Activated naive CD8-positive, alpha-beta T cell treated with anti-CD3 and anti-CD28 coated beads for 36 hours (primary cell): Measurements from ENCODE around the gene CHRD. TPM values are rescaled to one million over a fixed set of nuclear protein-coding genes. Genes with fewer than 3 reads are reported as not detected.

ENCODE experiments used
- DNase-seq: peaks from one replicate; pipeline ENCODE4 v3.0.0; 2021
- H3K27ac Mint-ChIP-seq: one replicate; pipeline ENCODE4 v1.8.0; 2022; ENCODE audit warnings: mild to moderate bottlenecking, moderate library complexity, mixed read lengths
- H3K27me3 Mint-ChIP-seq: one replicate; pipeline ENCODE4 v1.8.0; 2022; ENCODE audit warnings: mild to moderate bottlenecking, mixed read lengths
- H3K36me3 Mint-ChIP-seq: one replicate; pipeline ENCODE4 v1.8.0; 2021; ENCODE audit warnings: mild to moderate bottlenecking, mixed read lengths
- H3K4me1 Mint-ChIP-seq: one replicate; pipeline ENCODE4 v1.8.0; 2021; ENCODE audit warnings: mixed read lengths
- H3K4me3 Mint-ChIP-seq: one replicate; pipeline ENCODE4 v1.8.0; 2022; ENCODE audit warnings: mild to moderate bottlenecking, moderate library complexity, mixed read lengths
- H3K9me3 Mint-ChIP-seq: one replicate; pipeline ENCODE4 v1.8.0; 2022; ENCODE audit warnings: mixed read lengths
- total RNA-seq, 2 experiments: library from RNA; stranded (reverse); gene quantifications; one replicate each; pipeline ENCODE4 v1.2.3, GENCODE V29; 2021

Gene CHRD
- total RNA-seq, 2 experiments from 2014 or later = not detected

- H3K9me3 Mint-ChIP-seq = no peaks in the 10 kb centered on the region
- no peak overlapping the region for H3K4me3 Mint-ChIP-seq
- peaks cover 5% of the 10 kb centered on the region for H3K36me3 Mint-ChIP-seq
- DNase-seq = peak; percentile 45
- no peaks in the 10 kb centered on the region for H3K27me3 Mint-ChIP-seq
- no peaks in the 10 kb centered on the region for H3K4me1 Mint-ChIP-seq
- no peak overlapping the region for H3K27ac Mint-ChIP-seq
Measured at GRCh38 chr3:184354121-184354728, 25.6 kb upstream of the CHRD start.

GRCh38 chr3:184354754-184355153 is 25.1 kb upstream of the CHRD start:
- DNase-seq = no peak
- H3K36me3 Mint-ChIP-seq = peaks cover 5% of the 10 kb centered on the region
- no peaks in the 10 kb centered on the region for H3K4me1 Mint-ChIP-seq
- no peaks in the 10 kb centered on the region for H3K27me3 Mint-ChIP-seq
- H3K9me3 Mint-ChIP-seq = no peaks in the 10 kb centered on the region
- H3K27ac Mint-ChIP-seq = no peak overlapping the region
- no peak overlapping the region for H3K4me3 Mint-ChIP-seq

DNA sequence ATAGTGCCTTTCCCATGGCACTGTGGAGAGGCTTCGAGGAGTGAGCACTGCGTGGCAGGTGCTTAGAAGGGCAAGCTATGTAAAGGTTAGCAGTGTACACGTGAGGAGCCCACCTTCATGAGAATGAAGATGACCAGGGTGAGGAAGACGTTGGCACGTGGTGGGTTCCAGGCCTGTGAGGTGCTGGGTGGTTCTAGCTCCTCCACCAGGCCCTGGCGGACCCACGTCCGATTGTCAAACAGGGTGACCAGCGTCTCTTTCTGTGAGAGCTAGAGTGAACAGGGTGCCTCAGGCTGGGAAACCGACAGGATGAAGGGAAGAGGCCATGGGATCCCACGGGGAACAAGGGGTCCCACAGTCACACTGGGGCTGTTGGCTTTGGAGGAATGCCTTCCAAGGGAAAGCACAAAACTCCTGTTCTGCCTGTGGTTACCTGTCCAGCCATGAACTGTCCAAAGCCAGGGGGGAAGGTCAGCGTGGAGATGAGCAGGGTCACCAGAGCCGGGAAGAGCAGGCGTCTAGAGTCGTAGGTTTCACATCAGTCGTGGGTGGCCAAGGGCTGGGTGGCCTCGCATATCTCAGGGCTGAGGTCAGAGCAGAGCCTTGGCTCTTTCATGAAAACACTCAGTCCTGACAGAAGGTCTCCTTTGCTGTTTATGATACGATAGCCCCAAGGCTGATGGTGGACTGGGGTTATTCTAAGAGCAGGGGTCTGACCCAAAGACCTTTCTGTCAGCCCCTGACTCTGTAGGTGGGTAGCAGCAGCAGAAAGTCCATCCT is 24.4 kb upstream of the CHRD start:
- Mint-ChIP-seq H3K4me1 (peaks cover 6% of the 10 kb centered on the region), H3K9me3 (no peaks in the 10 kb centered on the region), H3K27ac (no peak overlapping the region), H3K27me3 (no peaks in the 10 kb centered on the region), H3K4me3 (no peak overlapping the region), H3K36me3 (peaks cover 5% of the 10 kb centered on the region)
- no peak for DNase-seq

GRCh38 chr3:184357248-184358123 is 22.4 kb upstream of the CHRD start:
- H3K27ac Mint-ChIP-seq = no peak overlapping the region
- no peaks in the 10 kb centered on the region for H3K27me3 Mint-ChIP-seq

DNA sequence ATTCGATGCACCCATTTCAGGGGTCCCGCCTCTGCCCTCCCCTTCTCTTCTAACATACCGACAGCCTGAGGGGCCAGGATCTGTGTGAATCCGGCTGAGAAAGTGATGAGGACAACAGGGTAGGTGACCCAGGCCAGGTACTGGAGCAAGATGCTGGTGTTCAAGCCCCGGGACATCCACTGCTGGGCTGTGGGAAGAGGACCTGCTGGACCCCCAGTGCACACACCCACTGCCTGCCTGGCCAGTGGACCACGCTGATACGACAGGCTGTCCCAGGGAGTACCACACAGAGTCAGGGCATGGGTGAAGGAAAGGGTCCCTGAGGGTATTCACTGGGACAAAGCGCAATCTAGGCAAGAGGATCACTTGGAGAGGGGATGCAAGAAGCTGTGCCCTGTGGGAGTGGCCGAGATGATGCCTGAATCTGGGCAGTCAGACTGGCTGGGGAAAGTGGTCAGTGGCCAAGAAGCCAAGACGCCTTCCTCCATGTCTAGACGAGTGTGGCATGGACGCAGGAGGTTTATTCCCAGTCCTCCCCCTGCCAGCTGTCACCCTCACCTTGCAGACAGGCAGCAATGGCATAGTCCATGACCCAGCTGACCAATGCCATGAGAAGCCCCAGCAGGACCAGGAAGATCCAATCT is 21.6 kb upstream of the CHRD start:
- H3K27ac Mint-ChIP-seq = no peak overlapping the region
- DNase-seq = no peak
- H3K36me3 Mint-ChIP-seq = peaks cover 7% of the 10 kb centered on the region
- H3K27me3 Mint-ChIP-seq = peaks cover 3% of the 10 kb centered on the region
- H3K9me3 Mint-ChIP-seq = no peaks in the 10 kb centered on the region
- H3K4me1 Mint-ChIP-seq = peaks cover 10% of the 10 kb centered on the region
- H3K4me3 Mint-ChIP-seq = no peak overlapping the region

More at GRCh38 chr3:184357248-184358123, 22.4 kb upstream of the CHRD start:
- peaks cover 5% of the 10 kb centered on the region for H3K36me3 Mint-ChIP-seq
- no peak overlapping the region for H3K4me3 Mint-ChIP-seq
- no peak for DNase-seq
- H3K9me3 Mint-ChIP-seq = no peaks in the 10 kb centered on the region
- H3K4me1 Mint-ChIP-seq = peaks cover 10% of the 10 kb centered on the region

GRCh38 chr3:184358921-184359350 is 20.9 kb upstream of the CHRD start:
- peaks cover 14% of the 10 kb centered on the region for H3K36me3 Mint-ChIP-seq
- H3K4me3 Mint-ChIP-seq = no peak overlapping the region
- no peak for DNase-seq
- no peaks in the 10 kb centered on the region for H3K9me3 Mint-ChIP-seq
- peaks cover 12% of the 10 kb centered on the region for H3K4me1 Mint-ChIP-seq
- no peak overlapping the region for H3K27ac Mint-ChIP-seq
- H3K27me3 Mint-ChIP-seq = peaks cover 4% of the 10 kb centered on the region

GRCh38 chr3:184359610-184360009 is 20.2 kb upstream of the CHRD start:
- Mint-ChIP-seq H3K4me3 (no peak overlapping the region), H3K27ac (no peak overlapping the region), H3K27me3 (peaks cover 4% of the 10 kb centered on the region), H3K36me3 (peaks cover 18% of the 10 kb centered on the region), H3K9me3 (no peaks in the 10 kb centered on the region), H3K4me1 (peaks cover 16% of the 10 kb centered on the region)
- no peak for DNase-seq

- peaks cover 4% of the 10 kb centered on the region for H3K27me3 Mint-ChIP-seq
- peaks cover 22% of the 10 kb centered on the region for H3K36me3 Mint-ChIP-seq
- H3K9me3 Mint-ChIP-seq = no peaks in the 10 kb centered on the region
- peak overlapping the region; percentile 85 for H3K4me3 Mint-ChIP-seq
- H3K4me1 Mint-ChIP-seq = peaks cover 23% of the 10 kb centered on the region
- no peak for DNase-seq
- H3K27ac Mint-ChIP-seq = peak overlapping the region; percentile 9
Measured at GRCh38 chr3:184360070-184360928, 19.6 kb upstream of the CHRD start.

DNA sequence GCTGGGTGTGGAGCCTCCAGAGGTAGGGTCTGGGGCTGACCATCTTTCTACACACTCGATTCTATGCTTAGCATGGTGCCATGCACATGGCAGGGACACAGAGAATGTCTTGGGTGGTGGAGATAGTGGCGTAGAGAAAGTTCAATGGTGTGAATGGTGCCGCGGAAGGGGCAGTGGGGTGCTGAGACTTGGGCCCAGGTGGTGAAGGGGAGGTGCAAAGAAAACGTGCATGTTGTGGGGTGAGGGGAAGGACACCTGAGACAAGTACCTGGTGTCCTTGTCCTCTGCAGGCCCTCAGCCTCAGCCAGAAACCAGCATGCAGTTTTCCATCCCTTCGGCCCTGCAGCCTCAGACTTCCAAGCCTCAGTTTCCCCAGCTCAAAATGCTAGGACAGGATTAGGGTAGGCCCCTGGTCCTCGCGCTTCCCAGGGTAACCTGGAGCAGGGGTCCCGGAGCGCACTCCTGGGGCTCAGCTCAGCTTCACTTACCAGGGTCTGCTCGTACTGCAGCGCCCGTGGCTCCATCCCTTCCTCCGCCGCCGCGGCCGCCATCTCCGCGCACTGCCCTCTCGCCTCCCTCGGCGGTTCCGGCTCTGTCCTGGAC is 18.8 kb upstream of the CHRD start:
- DNase-seq = no peak
- H3K4me1 Mint-ChIP-seq = peaks cover 26% of the 10 kb centered on the region
- peak overlapping the region; percentile 52 for H3K27ac Mint-ChIP-seq
- H3K36me3 Mint-ChIP-seq = peaks cover 23% of the 10 kb centered on the region
- H3K27me3 Mint-ChIP-seq = peaks cover 4% of the 10 kb centered on the region
- peak overlapping the region; percentile 85 for H3K4me3 Mint-ChIP-seq
- H3K9me3 Mint-ChIP-seq = no peaks in the 10 kb centered on the region

GRCh38 chr3:184361532-184361931 is 18.3 kb upstream of the CHRD start, which contains the start of the genes CLCN2 and POLR2H:
Gene CLCN2, minus strand, starts transcription at chr3:184361605. Its CDS starts 126 bp downstream, at chr3:184361479.
Gene POLR2H, plus strand, starts transcription at chr3:184361710. Its CDS starts 1,783 bp downstream, at chr3:184363493.
- Mint-ChIP-seq H3K36me3 (peaks cover 25% of the 10 kb centered on the region), H3K27me3 (peaks cover 4% of the 10 kb centered on the region), H3K4me3 (peak within 1 kb of the TSS; percentile 96), H3K4me1 (peaks cover 28% of the 10 kb centered on the region), H3K9me3 (no peaks in the 10 kb centered on the region), H3K27ac (peak within 1 kb of the TSS; percentile 92)
- DNase-seq = peak; percentile 69

GRCh38 chr3:184361932-184362667 is 17.8 kb upstream of the CHRD start:
- Mint-ChIP-seq H3K4me1 (peaks cover 31% of the 10 kb centered on the region), H3K27ac (peak overlapping the region; percentile 92), H3K9me3 (no peaks in the 10 kb centered on the region), H3K27me3 (peaks cover 4% of the 10 kb centered on the region), H3K36me3 (peaks cover 31% of the 10 kb centered on the region), H3K4me3 (peak overlapping the region; percentile 96)
- peak; percentile 64 for DNase-seq

DNA sequence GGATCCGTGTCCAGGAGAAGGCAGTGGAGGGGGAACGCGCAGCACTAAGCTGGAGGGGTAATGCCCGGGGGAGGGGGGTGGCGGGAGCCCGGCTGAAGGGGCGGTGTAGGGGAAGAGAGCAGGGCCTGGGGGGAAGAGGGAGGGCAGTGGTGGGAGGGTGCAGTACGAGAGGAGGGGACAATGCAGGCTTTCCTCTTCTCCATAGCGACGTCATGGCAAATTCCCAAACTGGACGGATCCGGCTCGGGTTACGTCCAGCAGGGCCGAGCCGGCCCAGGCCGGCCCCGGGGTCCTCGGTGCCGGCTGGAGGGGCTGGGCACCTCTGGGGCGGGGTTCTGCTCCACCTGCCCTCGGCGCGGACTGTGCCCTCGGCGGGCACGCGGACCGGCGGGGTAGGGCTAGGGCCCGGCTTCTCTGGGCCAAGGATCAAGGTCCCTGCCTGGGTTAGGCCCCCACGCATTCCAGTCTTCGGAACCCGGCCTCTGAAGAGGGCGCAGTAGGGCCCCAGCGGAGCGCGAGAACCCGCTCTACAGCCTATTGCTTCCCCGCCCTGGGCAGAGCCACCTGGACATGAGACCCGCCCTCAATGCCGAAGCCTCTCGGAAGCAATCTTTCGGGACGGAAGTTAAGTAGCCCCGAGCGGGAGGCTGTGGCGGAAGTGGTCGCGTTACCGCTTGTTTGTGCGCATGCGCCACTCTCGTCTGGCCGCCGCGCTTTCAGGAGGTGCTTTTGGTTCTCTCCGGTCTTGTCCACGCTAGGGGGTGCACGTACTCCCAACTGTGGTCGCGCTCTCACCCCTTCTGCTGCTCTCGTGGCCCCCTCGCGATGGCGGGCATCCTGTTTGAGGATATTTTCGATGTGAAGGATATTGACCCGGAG is 16.9 kb upstream of the CHRD start:
- peak overlapping the region; percentile 97 for H3K27ac Mint-ChIP-seq
- peak; percentile 96 for DNase-seq
- H3K27me3 Mint-ChIP-seq = peaks cover 4% of the 10 kb centered on the region
- peak overlapping the region; percentile 96 for H3K4me3 Mint-ChIP-seq
- peaks cover 33% of the 10 kb centered on the region for H3K36me3 Mint-ChIP-seq
- peaks cover 33% of the 10 kb centered on the region for H3K4me1 Mint-ChIP-seq
- no peaks in the 10 kb centered on the region for H3K9me3 Mint-ChIP-seq
